Left ventricle myocardium inferior (tissue), 1 donor: Measurements from ENCODE around the gene ASXL2. TPM values are rescaled to one million over a fixed set of nuclear protein-coding genes. Genes with fewer than 3 reads are reported as not detected.
A peak's percentile ranks its signal among the peaks of the same experiment; 100 is the strongest.

ENCODE experiments used
- DNase-seq: peaks from one replicate; pipeline ENCODE4 v3.0.0-alpha.2; 2020
- H3K27ac ChIP-seq: fragments of 200-600 bp; replicated peaks from 2 replicates; pipeline ENCODE4 v1.8.0; 2021
- H3K27me3 ChIP-seq: fragments of 200-600 bp; 2 replicates; pipeline ENCODE4 v1.8.0; 2021; ENCODE audit warnings: low read depth
- H3K36me3 ChIP-seq: fragments of 200-600 bp; 2 replicates; pipeline ENCODE4 v1.8.0; 2021
- H3K4me1 ChIP-seq: fragments of 200-600 bp; 2 replicates; pipeline ENCODE4 v1.8.0; 2021
- H3K4me3 ChIP-seq: fragments of 200-600 bp; 2 replicates; pipeline ENCODE4 v1.8.0; 2021; ENCODE audit warnings: mild to moderate bottlenecking, moderate library complexity
- H3K9me3 ChIP-seq: fragments of 200-600 bp; replicated peaks from 2 replicates; pipeline ENCODE4 v1.8.0; 2021
- intact Hi-C: fragments of 100-400 bp; cut with micrococcal nuclease; formaldehyde crosslinking; loops from one replicate; pipeline ENCODE4 v1.11.0; 2022
- total RNA-seq: library from RNA; stranded (reverse); fragmentation: NEBNext Ultra II Directional; extraction: Animal tissue kit (Norgen Biotek cat#: 25700); gene quantifications from one replicate; pipeline ENCODE4 v1.2.1, GENCODE V29; 2021
- TF ChIP-seq, protein P1 (sequence below): fragments of 200-600 bp; IDR thresholded peaks from 2 replicates; pipeline ENCODE4 v1.8.0; 2021; ENCODE audit warnings: antibody characterized with exemption, mild to moderate bottlenecking, borderline replicate concordance
- donor health status: DM: no; HTN: yes; CAD: no; lungs with severe emphysema.

ASXL2 gene
- total RNA-seq, 1 donor from 2014 or later: 19.1 TPM

DNA sequence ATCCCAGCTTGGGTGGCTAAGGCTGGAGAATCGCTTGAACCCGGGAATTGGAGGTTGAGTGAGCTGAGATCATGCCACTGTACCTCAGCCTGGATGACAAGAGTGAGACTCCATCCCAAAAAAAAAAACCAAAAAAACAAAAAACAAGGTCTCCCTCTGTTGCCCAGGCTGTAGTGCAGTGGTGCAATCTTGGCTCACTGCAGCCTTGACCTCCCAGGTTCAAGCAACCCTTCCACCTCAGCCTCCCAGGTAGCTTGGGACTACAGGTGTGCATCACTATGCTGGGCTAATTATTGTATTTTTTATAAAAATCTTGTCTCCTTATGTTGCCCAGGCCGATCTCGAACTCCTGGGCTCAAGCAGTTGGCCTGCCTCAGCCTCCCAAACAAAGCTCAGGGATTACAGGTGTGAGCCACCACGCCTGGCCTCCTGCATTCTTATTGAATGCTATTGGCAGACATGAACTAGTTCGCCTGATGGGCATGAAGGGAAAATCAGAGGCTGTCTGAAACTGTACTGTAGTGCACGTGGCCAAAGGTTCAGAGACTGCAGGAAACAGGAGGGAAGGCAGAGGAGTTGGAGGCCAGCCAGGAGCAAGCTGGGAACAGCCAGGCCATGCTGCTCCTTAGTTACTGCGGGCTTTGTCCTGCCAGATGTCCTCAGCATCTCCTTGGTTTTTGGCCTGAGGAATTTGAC lies 16.0 kb upstream of the ASXL2 start:
- no peaks in the 10 kb centered on the region for H3K36me3 ChIP-seq
- no peaks in the 10 kb centered on the region for H3K27me3 ChIP-seq
- H3K27ac ChIP-seq: no peak overlapping the region
- no peaks in the 10 kb centered on the region for H3K4me1 ChIP-seq
- no peaks in the 10 kb centered on the region for H3K9me3 ChIP-seq
- no peak overlapping the region for H3K4me3 ChIP-seq
- peak; percentile 23 for DNase-seq
- TF ChIP-seq, protein P1, sequence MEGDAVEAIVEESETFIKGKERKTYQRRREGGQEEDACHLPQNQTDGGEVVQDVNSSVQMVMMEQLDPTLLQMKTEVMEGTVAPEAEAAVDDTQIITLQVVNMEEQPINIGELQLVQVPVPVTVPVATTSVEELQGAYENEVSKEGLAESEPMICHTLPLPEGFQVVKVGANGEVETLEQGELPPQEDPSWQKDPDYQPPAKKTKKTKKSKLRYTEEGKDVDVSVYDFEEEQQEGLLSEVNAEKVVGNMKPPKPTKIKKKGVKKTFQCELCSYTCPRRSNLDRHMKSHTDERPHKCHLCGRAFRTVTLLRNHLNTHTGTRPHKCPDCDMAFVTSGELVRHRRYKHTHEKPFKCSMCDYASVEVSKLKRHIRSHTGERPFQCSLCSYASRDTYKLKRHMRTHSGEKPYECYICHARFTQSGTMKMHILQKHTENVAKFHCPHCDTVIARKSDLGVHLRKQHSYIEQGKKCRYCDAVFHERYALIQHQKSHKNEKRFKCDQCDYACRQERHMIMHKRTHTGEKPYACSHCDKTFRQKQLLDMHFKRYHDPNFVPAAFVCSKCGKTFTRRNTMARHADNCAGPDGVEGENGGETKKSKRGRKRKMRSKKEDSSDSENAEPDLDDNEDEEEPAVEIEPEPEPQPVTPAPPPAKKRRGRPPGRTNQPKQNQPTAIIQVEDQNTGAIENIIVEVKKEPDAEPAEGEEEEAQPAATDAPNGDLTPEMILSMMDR: no peak
- intact Hi-C loops: no loop called here

DNA sequence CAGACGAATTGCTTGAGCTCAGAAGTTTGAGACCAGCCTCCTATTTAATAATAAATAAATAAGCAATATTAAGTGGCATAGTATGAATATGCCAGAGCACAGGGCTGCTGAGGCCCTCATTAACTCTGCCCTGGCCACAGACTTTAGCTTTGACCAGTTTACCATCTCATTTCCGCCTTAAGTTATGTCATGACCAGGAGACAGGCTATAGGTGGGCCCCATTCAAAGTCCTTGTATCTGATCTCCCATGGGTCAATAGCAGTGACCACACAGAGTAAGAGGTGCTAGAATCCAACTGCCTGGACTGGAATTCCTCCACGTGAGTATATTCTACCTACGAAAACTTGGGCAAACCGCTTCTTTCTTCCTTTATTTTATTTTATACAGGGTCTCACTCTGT lies 13.4 kb upstream of the ASXL2 start:
- Histone ChIP-seq H3K36me3 (no peaks in the 10 kb centered on the region), H3K27me3 (no peaks in the 10 kb centered on the region), H3K9me3 (no peaks in the 10 kb centered on the region), H3K4me3 (no peak overlapping the region), H3K27ac (no peak overlapping the region), H3K4me1 (no peaks in the 10 kb centered on the region)
- TF ChIP-seq, protein P1: no peak
- DNase-seq: no peak
- intact Hi-C loops: no loop called here

DNA sequence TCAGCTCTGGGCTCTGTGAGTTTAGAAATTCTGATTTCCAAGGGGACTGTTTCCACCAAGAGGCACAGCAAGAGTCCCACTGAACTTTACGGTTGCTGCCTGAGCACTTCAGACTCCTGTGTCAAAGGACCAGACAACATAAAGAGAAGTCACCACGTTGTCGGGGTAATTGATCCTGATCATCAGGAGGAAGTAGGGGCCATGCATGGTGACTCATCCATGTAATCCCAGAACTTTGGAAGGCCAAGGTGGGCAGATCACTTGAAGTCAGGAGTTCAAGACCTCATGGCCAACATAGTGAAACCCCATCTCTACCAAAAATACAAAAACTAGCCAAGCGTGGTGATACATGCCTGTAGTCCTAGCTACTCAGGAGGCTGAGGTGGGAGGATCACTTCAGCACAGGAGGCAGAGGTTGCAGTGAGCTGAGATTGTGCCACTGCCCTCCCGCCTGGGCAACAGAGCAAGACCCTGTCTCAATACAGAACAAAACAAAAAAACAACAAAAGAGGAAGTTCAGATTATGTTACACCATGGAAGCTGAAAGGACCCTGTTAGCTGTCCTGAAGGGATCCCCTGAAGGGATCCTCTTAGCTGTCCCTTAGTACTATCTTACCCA lies 9.4 kb upstream of the ASXL2 start:
- no peak overlapping the region for H3K27ac ChIP-seq
- intact Hi-C loops: no loop called here
- no peak for DNase-seq
- no peak overlapping the region for H3K4me3 ChIP-seq
- no peaks in the 10 kb centered on the region for H3K9me3 ChIP-seq
- no peaks in the 10 kb centered on the region for H3K4me1 ChIP-seq
- TF ChIP-seq, protein P1: no peak
- H3K36me3 ChIP-seq: no peaks in the 10 kb centered on the region
- H3K27me3 ChIP-seq: peaks cover 26% of the 10 kb centered on the region

DNA sequence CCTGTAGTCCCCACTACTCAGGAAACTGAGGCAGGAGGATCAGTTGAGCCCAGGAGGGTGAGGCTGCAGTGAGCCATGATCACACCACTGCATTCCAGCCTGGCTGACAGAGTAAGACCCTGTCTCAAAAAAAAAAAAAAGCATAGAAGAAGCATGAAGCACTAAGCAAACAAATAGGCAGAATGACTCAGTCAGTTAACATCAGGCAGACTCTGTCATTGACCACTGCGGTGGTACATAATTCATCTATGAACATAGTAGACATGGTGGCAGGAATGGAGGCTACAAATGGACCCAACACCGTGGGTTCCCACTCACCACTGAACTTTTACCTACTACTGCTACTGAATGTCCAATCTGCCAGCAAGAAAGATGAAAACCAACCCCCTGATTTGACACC lies 7.6 kb upstream of the ASXL2 start:
- H3K27me3 ChIP-seq: peaks cover 32% of the 10 kb centered on the region
- H3K9me3 ChIP-seq: no peaks in the 10 kb centered on the region
- no peaks in the 10 kb centered on the region for H3K4me1 ChIP-seq
- intact Hi-C loops: no loop called here
- no peak overlapping the region for H3K27ac ChIP-seq
- no peak for DNase-seq
- H3K36me3 ChIP-seq: no peaks in the 10 kb centered on the region
- H3K4me3 ChIP-seq: no peak overlapping the region
- TF ChIP-seq, protein P1: no peak

DNA sequence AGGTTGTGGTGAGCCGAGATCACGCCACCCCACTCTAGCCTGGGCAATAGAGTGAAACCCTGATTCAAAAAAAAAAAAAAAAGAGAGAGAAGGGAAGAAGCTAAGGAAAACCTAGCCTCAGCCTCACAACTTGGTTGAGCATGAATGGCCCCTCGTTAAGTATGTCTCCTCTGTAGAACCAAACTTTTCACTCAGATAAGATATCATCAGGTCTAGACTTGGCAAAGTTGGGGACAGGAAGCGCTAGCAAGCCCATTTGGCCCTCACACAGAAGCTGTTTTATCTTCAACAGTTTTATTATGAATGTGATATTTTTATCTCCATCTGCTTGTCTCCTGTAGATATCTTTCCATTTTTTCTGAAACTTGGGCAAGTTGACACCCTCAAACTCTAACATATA lies 3.5 kb upstream of the ASXL2 start:
- Histone ChIP-seq H3K9me3 (no peaks in the 10 kb centered on the region), H3K4me1 (peaks cover 14% of the 10 kb centered on the region), H3K4me3 (no peak overlapping the region), H3K27me3 (peaks cover 32% of the 10 kb centered on the region), H3K27ac (no peak overlapping the region), H3K36me3 (no peaks in the 10 kb centered on the region)
- DNase-seq: no peak
- TF ChIP-seq, protein P1: no peak
- intact Hi-C loops: no loop called here
